Activated naive CD8-positive, alpha-beta T cell treated with anti-CD3 and anti-CD28 coated beads, Interleukin-2, amount 50 U/mL, for 16 hours (primary cell): ENCODE results near the gene PIK3R5.
"Not testable (repeated sequence)": the region's sequence is repeated elsewhere in the genome, so short reads cannot be mapped to it uniquely, and the experiment has no call there.

Experiments used
- DNase-seq: peaks from one replicate; pipeline ENCODE4 v3.0.0-alpha.2; 2020; ENCODE audit warnings: low read depth, low spot score

The PIK3R5 gene

GRCh38 chr17:8859027-8859803 lies 106.3 kb downstream of the PIK3R5 start:
- DNase-seq: no peak

DNA sequence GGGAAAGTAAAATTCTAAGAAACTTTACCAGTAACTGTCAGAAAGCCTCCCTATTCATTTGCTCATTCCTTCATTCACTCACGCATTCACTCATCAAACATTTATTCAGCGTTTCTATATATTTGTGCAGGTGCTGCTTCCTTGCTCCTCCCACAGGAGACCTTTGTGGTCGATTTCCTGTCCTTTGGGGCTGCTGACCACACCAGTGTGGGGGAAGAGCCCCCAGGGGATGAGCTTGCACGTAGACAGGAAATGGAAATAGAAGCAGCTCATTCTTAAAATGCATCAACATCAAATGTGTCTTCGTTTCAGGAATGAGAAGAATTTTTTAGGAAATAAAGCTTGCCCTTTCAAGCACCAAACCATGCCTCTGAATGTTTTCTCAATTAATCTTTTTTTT lies 107.6 kb downstream of the PIK3R5 start:
- DNase-seq: no peak

GRCh38 chr17:8856869-8857575 lies 108.5 kb downstream of the PIK3R5 start:
- DNase-seq: no peak

GRCh38 chr17:8856205-8856603 lies 109.3 kb downstream of the PIK3R5 start:
- not testable (repeated sequence) for DNase-seq

GRCh38 chr17:8855477-8856204 lies 109.9 kb downstream of the PIK3R5 start:
- DNase-seq: no peak

DNA sequence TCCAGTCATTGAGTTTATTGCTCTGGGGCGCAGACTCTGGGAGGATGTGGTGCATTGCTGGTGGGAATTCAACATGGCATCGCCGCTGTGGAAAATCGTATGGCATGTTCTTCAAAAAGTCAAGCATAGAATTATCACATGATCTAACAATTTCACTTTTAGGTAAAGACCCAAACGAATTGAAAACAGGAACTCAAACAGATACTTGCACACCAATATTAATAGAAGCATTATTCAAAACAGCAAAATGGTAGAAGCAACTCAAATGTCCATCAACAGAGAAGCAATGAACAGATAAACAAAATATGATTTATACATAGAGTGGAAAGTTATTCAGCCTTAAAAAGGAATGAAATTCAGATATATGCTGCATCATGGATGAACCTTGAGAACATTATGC lies 113.9 kb downstream of the PIK3R5 start:
- no peak for DNase-seq

- DNase-seq: no peak
Measured at GRCh38 chr17:8849311-8850041, 116.0 kb downstream of the PIK3R5 start.

DNA sequence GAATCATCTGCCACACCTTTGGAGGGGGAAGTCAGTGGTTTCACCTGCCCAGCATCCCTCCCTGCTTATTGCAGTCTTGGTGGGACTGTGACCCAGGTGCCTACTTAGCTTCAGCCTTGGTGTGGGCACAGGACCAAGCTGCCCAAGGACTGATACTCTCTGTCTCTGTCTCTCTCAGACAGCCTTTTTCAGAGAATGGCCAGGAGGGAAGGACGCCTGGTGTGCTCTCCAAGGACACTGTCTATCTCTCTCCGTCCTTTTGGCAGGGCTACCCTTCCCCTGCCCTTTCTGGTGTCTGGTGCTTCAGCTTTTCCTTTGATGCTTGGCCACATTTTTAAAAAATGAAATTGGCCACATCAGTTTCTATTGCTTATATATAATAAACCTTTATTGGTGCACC lies 117.6 kb downstream of the PIK3R5 start:
- DNase-seq: no peak

DNA sequence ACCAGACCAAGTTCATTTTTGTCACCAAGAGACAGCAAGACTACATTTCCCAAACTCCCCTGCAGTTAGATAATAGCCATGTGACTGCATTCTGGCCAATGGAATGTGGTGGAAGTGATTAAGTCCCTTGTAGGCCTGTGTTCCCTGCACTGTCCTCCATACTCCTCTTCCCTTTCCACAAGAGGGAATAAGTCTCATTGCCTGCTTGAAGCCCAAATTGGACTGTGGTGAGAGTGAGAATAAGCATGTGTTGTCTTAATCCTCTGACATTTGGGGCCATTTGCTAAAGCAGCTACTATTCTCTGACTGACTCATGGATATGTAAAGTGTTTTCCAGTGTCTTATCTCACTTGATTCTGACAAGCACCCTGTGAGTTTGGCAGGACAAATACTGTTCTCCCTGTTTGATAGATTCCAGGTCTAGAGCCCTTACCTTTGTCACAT lies 118.7 kb downstream of the PIK3R5 start:
- DNase-seq: no peak

DNA sequence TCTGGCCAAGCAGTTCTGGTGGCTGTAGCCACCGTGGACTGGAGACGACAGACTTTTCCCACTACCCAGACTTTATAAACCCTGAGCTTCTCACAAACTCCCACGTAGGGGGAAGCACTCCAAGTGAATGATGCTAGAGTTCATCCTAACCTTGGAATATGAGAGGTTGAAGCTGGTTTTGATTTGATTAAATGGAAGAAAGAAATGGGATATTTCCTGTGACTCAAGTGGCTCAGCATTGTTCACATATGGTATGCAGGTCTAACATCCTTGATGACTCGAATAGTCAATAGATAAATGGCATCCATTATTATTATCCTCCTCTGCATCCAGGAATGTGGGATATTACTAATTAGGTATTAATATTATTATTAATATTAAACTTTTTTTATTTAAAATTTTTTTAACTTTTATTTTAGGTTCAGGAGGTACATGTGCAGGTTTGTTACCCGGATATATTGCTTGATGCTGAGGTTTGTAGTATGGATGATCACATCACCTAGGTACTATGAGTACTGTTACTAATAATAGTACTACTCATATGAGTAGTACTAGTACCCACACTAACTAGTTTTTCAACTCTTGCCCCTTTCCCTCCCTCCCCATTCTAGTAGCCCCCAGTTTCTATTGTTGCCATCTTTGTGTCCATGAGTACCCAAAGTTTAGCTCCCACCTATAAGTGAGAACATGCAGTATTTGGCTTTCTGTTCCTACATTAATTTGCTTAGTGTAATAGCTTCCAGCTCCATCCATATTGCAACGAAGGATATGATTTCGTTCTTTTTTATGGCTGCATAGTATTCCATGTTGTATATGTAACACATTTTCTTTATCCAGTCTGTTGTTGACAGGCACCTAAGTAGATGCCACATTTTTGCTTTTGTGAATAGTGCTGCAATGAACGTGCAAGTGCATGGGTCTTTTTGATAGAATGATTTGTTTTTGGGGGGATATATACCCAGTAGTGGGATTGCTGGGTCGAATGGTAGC lies 121.0 kb downstream of the PIK3R5 start:
- no peak for DNase-seq

DNA sequence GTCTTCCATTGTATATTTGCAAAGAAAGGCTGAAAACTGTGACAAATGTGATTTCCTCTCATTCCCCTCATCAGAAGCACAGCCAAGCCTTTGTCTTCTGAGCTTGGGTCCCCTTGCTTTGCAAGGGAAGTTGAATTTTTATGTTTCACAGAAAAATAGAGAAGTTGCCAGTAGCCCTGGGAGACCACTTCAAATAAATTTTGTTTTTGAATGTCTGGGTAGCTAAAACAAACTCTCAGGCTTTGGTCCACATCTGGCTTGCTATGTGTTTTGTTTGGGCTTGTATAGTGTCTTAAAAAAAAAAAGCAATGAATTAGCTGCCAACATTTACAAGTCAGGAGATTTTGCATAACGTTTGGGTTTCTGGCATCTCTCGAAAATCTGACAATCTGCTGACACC lies 122.2 kb downstream of the PIK3R5 start:
- DNase-seq: no peak

GRCh38 chr17:8841844-8842243 lies 123.7 kb downstream of the PIK3R5 start:
- DNase-seq: no peak

DNA sequence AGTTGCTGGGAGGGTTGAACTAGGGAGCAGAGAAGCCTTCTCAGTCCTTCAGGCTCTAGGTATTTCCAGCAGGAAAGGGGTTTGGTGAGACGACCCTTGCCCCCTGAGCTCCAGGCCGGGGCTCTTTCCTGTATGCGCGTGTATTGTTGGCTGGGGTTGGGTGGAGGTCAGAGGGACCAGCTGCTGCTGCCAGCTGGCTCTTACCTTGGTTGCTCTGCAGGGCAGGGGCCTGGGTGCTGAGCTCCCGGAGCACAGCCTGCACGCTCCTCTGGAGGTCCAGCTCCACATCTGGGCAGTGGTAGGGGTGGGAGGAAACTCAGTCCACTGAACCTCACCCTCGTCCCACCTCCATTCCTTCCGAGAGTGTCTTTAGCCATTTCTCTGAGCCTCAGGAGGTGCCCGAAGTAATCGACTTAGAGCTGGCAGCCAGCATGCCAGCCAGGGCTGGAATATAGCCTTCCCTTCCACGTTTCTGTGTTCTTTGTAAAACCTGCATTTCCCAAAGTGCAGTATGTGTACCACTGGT lies 126.0 kb downstream of the PIK3R5 start:
- no peak for DNase-seq

DNA sequence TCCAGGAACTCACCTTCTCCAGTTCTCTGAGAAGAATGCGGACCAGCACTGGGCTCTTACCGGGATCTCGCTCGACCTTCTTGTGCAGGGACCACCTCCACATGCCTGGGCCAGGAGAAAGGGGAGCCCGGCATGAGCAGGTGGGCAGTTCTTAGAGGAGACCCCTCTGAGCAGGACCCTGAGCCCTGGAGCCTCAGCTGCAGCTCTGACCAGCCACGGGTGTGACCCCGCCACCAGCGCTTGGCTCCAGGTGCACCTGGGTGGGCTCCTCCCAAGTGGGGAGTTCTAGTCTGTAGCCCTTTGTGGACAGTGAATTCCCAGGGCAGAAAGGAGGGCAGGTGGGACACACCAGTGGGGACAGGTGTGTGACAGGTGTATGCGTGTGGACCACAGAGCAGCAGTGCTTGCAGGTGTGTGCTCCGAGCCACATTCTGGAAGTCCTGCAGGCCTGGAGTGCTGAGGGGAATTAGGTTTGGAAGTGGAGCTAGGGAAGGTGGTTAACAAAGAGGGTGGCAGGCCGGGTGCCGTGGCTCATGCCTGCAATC lies 126.9 kb downstream of the PIK3R5 start:
- DNase-seq: no peak

GRCh38 chr17:8837563-8838075 lies 127.9 kb downstream of the PIK3R5 start:
- DNase-seq: no peak

DNA sequence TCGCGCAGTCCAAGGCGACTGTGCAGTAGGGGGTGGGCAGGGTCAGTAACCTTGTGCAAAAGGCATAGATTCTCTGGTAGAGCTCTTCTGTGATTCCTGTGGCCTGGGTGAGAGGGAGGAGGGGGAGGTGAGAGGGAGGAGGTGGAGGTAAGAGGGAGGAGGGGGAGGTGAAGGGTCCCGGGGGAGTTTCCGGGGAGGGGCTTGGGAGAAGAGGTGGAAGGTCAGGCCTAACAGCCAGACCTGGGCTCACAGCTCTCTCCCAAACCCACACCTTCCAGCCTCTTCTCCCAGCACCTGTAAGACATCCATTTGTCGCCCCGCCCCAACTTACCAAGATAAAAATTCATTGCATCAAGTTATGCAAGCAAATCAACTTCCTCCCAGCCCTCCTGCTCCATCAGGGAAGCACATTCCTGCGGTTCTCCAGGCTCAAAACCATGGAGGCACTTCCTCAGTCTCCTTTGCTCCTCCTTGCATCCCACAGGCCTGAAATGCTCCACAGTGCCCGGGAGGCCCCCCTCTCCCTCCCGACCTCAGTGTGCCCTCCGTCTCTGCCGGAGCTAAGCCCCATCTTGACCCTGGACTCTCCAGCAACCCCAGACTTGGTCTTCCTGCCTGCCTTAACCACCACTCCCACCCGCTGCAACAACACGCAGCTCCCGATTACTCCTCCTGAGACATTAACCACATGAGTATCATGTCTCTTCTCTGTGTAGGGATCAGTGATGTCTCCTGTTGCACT lies 128.5 kb downstream of the PIK3R5 start:
- no peak for DNase-seq

DNA sequence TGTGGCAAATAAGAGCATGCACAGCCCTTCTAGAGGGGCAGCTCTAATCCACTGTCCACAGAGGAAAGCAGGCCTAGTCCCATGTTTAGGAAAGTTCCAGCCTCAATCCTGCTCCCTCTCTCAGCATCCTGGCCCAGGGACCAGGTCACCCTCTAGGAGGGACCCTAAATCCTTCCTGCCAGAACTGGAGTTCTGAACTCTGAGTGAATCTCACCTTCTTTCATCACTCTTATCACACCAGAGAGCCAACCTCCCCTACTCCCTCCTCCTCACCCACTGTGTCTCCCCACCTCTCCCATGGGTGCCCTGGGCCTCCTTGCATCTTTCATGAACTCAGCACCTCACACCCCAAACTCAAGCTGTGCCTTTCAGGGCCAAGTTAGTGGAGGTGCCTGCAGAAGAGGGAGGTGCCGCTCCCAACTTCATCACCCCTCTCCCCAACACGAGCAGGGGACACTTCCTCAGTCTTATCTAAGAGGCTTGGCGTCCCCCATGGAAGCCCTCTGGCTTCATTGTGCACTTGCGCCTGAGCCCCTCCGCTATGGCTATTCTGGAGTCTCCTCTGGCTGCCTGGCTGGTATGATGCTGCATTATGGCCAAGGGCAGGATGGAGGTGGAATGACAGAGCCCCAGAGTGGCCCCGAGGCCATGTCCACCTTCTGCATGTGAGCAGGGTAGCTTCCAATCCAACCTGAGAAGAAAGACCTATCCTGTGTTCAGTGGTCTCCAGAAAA lies 129.7 kb downstream of the PIK3R5 start:
- no peak for DNase-seq

DNA sequence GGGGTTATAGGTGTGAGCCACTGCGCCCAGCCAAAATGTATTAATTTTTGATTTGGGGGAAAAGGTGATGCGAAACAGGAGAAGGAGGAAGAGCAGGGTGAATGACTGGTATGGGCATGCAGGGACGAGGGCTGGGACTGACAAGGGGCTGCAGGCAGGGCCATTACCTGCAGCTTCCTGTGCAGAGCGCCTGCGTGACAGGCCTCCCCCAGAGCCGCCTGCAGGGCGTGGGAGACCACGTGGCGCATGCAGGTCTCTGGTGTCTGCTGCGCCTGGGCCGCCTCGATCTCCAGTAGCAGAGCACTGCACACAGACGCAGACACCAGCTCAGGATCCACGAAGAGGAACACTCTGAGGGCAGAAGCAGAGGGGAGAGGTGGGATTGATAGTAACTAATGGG lies 130.4 kb downstream of the PIK3R5 start:
- no peak for DNase-seq
